LNCaP clone FGC (cell line): ENCODE data around the gene DOCK8.

Experiments
- DNase-seq: peaks from one replicate; pipeline ENCODE4 v3.0.0-alpha.2; 2011; ENCODE audit warnings: low read depth
- H3K4me3 ChIP-seq: 2 replicates; pipeline ENCODE4 v1.5.1; 2011; ENCODE audit warnings: mild to moderate bottlenecking, low read depth, low read length, control low read depth
- TF ChIP-seq, protein P1 (sequence below): IDR thresholded peaks from 2 replicates; pipeline ENCODE4 v1.5.1; 2012; ENCODE audit warnings: mild to moderate bottlenecking; ENCODE audit not compliant: control insufficient read depth, insufficient read depth; ENCODE audit errors: extremely low read depth

DOCK8 gene

DNA sequence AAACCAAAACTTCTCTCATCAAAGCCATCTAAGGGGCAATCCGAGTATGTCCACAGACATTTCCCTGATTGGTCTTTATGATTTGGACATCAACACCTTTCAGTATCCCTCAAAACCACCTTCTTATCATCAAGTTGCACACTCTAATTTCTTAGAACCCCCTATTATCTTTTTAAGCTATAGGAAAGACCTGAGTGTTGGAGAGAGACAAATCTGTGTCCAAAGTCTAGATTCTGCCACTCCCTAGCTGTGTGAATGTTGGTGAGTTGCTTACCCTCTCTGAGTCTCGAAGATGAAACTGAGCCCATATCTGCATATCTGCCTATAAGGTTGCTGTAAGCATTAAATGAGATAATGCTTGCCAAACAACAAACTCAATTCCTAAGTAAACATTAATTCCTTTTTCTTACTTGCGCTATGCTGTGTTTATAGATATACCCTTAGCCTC, 159.1 kb downstream of the DOCK8 start:
- no peak for DNase-seq
- TF ChIP-seq, protein P1, sequence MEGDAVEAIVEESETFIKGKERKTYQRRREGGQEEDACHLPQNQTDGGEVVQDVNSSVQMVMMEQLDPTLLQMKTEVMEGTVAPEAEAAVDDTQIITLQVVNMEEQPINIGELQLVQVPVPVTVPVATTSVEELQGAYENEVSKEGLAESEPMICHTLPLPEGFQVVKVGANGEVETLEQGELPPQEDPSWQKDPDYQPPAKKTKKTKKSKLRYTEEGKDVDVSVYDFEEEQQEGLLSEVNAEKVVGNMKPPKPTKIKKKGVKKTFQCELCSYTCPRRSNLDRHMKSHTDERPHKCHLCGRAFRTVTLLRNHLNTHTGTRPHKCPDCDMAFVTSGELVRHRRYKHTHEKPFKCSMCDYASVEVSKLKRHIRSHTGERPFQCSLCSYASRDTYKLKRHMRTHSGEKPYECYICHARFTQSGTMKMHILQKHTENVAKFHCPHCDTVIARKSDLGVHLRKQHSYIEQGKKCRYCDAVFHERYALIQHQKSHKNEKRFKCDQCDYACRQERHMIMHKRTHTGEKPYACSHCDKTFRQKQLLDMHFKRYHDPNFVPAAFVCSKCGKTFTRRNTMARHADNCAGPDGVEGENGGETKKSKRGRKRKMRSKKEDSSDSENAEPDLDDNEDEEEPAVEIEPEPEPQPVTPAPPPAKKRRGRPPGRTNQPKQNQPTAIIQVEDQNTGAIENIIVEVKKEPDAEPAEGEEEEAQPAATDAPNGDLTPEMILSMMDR = no peak
- H3K4me3 ChIP-seq = no peak overlapping the region

DNA sequence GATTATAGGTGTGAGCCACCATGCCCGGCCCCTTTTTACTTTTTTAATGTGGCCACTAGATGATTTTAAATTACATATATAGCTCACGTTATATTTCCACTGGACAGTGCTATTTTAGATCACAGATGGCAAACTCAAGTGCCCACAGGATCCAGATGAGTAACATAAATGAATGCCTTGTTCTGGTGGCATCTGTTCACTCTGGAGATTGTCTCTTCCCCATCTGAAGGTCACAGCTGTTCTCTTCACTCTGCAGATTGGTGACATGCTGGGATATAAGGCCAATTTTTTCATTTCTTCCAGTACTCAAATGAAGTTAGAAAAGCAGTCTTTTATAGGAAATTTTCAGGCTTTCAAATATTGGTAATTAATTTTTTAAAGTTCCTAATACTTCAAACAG, 160.1 kb downstream of the DOCK8 start:
- TF ChIP-seq, protein P1 = no peak
- no peak overlapping the region for H3K4me3 ChIP-seq
- no peak for DNase-seq

DNA sequence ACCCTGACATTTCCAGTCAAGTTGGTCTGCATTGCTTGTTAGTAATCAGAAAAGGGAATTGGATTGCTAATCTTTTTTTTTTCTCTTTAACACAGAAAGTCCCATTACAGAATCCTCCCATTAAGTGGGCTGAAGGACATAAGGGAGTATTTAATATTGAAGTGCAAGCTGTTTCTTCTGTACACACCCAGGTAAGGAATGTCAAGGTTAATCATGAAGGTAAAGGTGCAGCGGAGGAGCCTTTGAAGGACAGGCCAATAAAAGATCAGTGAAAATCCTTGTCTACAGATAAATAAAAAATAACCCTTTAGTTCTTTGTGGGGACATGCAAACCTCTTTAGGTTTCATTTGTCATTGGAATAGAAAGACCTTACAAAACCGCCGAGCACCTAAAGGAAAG, 161.4 kb downstream of the DOCK8 start:
- H3K4me3 ChIP-seq = no peak overlapping the region
- DNase-seq = no peak
- TF ChIP-seq, protein P1 = no peak

DNA sequence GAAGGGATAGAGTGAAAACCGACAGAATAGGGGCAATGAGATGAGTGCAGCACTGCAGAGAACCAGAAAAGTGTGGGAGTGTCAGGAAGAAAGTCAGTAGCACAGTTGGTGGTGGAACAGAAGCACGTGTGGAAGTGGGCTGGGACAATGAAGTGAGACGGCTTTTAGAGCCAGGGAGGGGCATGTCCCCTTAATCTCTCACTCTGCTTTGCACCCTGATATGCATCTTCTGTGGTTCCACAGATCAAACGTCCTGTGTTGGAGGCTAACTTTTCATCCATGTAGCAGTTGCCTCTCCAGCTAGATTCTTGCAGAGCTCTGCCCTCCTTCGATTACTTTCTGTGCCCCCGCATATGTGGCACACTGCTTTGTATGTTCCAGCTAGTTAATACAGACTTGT, 163.6 kb downstream of the DOCK8 start:
- TF ChIP-seq, protein P1 = no peak
- H3K4me3 ChIP-seq = no peak overlapping the region
- no peak for DNase-seq

DNA sequence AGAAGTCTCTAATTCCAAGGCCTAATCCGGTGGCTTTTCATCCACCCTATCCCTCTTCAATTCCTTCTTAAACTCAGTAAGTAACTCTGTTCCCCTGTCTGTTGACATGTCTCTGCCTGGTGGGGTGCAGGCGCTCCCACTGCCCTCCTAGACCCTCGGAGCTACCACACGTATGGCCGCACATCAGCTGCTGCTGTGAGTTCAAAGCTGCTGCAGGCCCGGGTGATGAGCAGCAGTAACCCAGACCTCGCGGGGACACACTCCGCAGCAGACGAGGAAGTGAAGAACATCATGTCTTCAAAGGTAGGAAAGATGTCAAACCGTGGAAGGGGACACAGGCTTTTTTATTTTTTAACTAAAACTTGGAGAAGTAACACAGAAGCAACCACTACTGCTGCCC, 167.7 kb downstream of the DOCK8 start:
- no peak overlapping the region for H3K4me3 ChIP-seq
- TF ChIP-seq, protein P1 = no peak
- DNase-seq = no peak

DNA sequence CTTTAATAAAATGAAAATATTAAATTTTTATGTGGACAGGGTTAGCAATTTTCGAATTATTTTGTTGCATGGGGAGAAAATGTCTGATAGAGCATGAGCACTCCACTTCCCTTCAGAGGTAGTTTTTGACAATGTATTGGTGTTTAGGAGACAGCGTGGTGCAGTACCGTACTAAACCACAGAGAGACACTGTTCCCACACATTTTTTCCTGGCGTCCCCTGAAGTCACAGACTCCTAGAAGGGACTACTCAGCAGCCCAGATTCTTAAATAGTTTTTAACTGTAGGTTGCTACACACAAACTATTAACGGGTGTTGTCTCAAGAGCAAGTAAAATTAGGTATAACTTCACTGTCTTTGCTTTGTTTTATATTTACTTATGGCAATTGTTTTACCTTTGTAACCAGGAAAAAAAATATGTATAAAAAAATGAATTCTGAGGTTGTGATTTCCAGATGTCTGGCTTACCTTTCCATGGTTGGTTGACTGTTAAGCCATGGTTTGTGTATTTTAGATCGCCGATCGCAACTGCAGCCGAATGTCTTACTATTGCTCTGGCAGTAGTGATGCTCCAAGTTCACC, 171.2 kb downstream of the DOCK8 start:
- DNase-seq = peak; percentile 39
- TF ChIP-seq, protein P1 = peak; percentile 96
- H3K4me3 ChIP-seq = no peak overlapping the region

DNA sequence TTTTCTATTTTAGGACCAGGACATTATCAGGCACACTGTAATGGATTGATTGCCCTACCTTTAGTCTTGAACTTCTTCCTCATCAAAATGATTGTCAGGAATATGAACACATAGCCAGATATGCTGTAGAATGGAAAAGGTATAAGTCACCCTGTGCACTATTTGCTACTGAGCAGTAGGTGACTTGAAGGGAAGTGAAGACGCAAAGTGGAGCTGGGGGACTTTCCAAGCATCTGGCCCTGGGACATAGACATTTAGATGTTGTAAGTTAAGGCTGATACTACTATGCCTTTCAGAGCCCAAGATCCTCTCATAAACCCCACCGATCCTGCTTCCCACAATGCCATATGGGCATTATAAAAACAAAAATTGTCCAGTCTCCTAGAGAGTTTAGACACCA, 174.5 kb downstream of the DOCK8 start:
- TF ChIP-seq, protein P1 = no peak
- DNase-seq = no peak

More for the DNA sequence above, 174.5 kb downstream of the DOCK8 start:
- no peak overlapping the region for H3K4me3 ChIP-seq
